Mammary epithelial cell (primary cell): ENCODE results near the gene OARD1.

Experiments used
- EZH2 ChIP-seq: IDR thresholded peaks from 2 replicates; pipeline ENCODE4 v1.6.1; 2012; ENCODE audit warnings: low read length, inconsistent platforms, borderline replicate concordance
- TF ChIP-seq, protein P1 (sequence below), 2 donors: IDR thresholded peaks in 1 of 2; conservative IDR thresholded peaks in 1 of 2; 2 replicates each; pipeline ENCODE4 v1.5.1; 2011 to 2012; ENCODE audit warnings: inconsistent platforms in 2 of 2, low read length in 2 of 2, mild to moderate bottlenecking in 2 of 2, control low read depth in 1 of 2, low read depth in 1 of 2; ENCODE audit not compliant: insufficient read depth in 1 of 2; ENCODE audit errors: extremely low read depth in 1 of 2

DNA sequence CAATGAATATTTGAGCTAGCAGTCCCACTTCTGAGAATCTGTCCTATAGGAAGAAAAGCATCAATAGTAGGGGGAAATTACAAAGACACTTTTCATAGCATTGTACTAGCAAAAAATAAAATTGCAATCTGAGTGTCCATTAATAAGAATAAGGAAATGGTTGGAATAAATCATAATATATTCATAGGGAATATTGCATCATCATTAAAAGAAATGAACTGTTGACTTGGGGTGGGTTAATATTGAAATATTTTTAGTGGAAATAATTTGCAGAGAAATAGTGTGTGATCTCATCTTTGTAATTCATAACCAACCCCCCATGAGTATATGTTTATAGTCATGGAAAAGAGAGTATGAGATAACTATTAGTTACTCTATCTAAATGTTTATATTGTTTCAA lies 13.0 kb upstream of the OARD1 start:
- TF ChIP-seq, protein P1, sequence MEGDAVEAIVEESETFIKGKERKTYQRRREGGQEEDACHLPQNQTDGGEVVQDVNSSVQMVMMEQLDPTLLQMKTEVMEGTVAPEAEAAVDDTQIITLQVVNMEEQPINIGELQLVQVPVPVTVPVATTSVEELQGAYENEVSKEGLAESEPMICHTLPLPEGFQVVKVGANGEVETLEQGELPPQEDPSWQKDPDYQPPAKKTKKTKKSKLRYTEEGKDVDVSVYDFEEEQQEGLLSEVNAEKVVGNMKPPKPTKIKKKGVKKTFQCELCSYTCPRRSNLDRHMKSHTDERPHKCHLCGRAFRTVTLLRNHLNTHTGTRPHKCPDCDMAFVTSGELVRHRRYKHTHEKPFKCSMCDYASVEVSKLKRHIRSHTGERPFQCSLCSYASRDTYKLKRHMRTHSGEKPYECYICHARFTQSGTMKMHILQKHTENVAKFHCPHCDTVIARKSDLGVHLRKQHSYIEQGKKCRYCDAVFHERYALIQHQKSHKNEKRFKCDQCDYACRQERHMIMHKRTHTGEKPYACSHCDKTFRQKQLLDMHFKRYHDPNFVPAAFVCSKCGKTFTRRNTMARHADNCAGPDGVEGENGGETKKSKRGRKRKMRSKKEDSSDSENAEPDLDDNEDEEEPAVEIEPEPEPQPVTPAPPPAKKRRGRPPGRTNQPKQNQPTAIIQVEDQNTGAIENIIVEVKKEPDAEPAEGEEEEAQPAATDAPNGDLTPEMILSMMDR (conservative IDR thresholded peaks at IDR 0.05 in 1 of 2, IDR thresholded peaks at IDR 0.05 in 1 of 2; ENCODE audit: extremely low read depth in 1 of 2, insufficient read depth in 1 of 2, low read depth in 1 of 2, low read length in 2 of 2), result no peak
- no peak for TF ChIP-seq EZH2
